ENCODE results near the gene TMEM236. TPM values are rescaled to one million over a fixed set of nuclear protein-coding genes. Genes with fewer than 3 reads are reported as not detected.

TMEM236 gene
- total RNA-seq, 4 donors from 2014 or later: 0.08 to 0.95 (median 0.55) TPM

GRCh38 chr10:17736223-17736622 is 15.8 kb upstream of the TMEM236 start:
- TF ChIP-seq POLR2A (IDR thresholded peaks at IDR 0.05) (no peak), CTCF (IDR thresholded peaks at IDR 0.05) (no peak)
- no peak for DNase-seq (ENCODE audit: low spot score in 2 of 2)
- H3K4me3 ChIP-seq (ENCODE audit: low read depth, poor library complexity, severe bottlenecking): no peak overlapping the region
- intact Hi-C loops (cut with DNase I; ENCODE audit: low total_unique reads): loop anchor here (10.0 kb wide), 1 partner anchor 131 kb away; no protein-coding TSS in a partner anchor
- 95 to 96% methylated on average over 2 of the region's 2 CpGs for WGBS, 2 donors

- no peak overlapping the region for H3K4me3 ChIP-seq (ENCODE audit: low read depth, poor library complexity, severe bottlenecking)
- 46 to 48% methylated on average over 12 of the region's 12 CpGs for WGBS, 2 donors
- intact Hi-C loops (cut with DNase I; ENCODE audit: low total_unique reads): loop anchor here (10.0 kb wide), 1 partner anchor 132 kb away; no protein-coding TSS in a partner anchor
- TF ChIP-seq CTCF (IDR thresholded peaks at IDR 0.05) (peak in 1 of 3 donors; percentile 19), POLR2A (IDR thresholded peaks at IDR 0.05) (no peak)
- DNase-seq (ENCODE audit: low spot score in 2 of 2): no peak
Measured at GRCh38 chr10:17737027-17737965, 14.7 kb upstream of the TMEM236 start.

- no peak overlapping the region for H3K4me3 ChIP-seq (ENCODE audit: low read depth, poor library complexity, severe bottlenecking)
- TF ChIP-seq POLR2A (IDR thresholded peaks at IDR 0.05) (no peak), CTCF (IDR thresholded peaks at IDR 0.05) (no peak)
- intact Hi-C loops (cut with DNase I; ENCODE audit: low total_unique reads): no loop called here
- 91 to 93% methylated on average over 1 of the region's 1 CpG for WGBS, 2 donors
- DNase-seq (ENCODE audit: low spot score in 2 of 2): no peak
Measured at GRCh38 chr10:17740668-17741067, 11.3 kb upstream of the TMEM236 start.

GRCh38 chr10:17742918-17743317 is 9.1 kb upstream of the TMEM236 start:
- peak; percentile 26 to 88 for DNase-seq (ENCODE audit: low spot score in 2 of 2)
- H3K4me3 ChIP-seq (ENCODE audit: low read depth, poor library complexity, severe bottlenecking): no peak overlapping the region
- TF ChIP-seq POLR2A (IDR thresholded peaks at IDR 0.05) (no peak), CTCF (IDR thresholded peaks at IDR 0.05) (peak in 1 of 3 donors; percentile 56)
- WGBS, 2 donors: 24 to 28% methylated on average over 14 of the region's 14 CpGs
- intact Hi-C loops (cut with DNase I; ENCODE audit: low total_unique reads): no loop called here

GRCh38 chr10:17743437-17743836 is 8.6 kb upstream of the TMEM236 start:
- DNase-seq (ENCODE audit: low spot score in 2 of 2): no peak
- intact Hi-C loops (cut with DNase I; ENCODE audit: low total_unique reads): no loop called here
- H3K4me3 ChIP-seq (ENCODE audit: low read depth, poor library complexity, severe bottlenecking): no peak overlapping the region
- WGBS, 2 donors: 95 to 96% methylated on average over 3 of the region's 3 CpGs
- no peak for TF ChIP-seq POLR2A (IDR thresholded peaks at IDR 0.05)
- no peak for TF ChIP-seq CTCF (IDR thresholded peaks at IDR 0.05)

All from lower leg skin (tissue), 4 donors.